HG03457 (cell line): Measurements from ENCODE around the gene NT5DC2.

ENCODE experiments used
- ATAC-seq: cut with Tn5 transposase; IDR thresholded peaks from one replicate; pipeline ENCODE4 v1.9.1; 2021; ENCODE audit warnings: moderate number of reproducible peaks; ENCODE audit not compliant: unreplicated experiment

Gene NT5DC2

DNA sequence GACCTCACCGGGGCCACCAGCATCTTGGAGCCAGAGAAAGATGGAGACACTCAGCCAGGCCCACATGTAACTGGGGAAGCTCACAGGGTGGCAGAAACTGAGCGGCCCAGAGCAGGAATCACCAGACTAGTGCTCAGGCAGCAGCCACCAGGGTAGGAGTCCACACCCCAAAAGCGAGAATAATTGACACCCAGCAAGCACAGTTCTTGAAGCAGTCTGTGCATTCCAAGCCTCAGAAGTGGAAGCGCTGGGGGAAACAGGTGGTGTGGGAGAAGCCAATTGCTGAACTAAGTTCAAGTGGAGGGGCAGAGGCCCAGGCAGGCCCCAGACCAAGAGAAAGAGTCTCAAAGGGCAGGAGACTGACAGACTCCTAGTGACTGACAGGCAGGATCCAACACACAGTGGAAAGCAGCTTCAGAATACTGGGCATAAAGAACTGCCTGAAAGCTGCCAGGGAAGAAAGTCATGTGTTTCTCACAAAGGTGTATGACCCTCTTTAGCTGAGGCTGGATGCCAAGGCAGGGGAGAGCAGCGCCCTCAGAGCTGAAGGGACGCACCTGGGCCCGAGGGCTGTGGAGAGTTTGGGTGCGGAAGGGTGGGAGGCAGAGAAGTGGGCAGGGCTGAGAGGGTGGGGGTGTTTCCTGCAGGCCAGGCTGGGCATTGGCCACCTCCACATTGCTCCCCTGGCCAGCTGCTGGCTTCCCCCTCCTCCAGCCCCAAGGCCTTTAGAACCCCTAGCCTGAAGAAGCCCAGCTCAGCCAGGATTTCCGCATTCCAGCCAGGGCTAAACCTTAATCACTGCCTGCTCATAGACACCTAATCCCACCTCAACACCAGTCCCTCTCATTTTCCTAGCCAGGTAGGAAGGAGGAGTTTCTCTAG lies 7.7 kb downstream of the NT5DC2 start:
- no peak for ATAC-seq

DNA sequence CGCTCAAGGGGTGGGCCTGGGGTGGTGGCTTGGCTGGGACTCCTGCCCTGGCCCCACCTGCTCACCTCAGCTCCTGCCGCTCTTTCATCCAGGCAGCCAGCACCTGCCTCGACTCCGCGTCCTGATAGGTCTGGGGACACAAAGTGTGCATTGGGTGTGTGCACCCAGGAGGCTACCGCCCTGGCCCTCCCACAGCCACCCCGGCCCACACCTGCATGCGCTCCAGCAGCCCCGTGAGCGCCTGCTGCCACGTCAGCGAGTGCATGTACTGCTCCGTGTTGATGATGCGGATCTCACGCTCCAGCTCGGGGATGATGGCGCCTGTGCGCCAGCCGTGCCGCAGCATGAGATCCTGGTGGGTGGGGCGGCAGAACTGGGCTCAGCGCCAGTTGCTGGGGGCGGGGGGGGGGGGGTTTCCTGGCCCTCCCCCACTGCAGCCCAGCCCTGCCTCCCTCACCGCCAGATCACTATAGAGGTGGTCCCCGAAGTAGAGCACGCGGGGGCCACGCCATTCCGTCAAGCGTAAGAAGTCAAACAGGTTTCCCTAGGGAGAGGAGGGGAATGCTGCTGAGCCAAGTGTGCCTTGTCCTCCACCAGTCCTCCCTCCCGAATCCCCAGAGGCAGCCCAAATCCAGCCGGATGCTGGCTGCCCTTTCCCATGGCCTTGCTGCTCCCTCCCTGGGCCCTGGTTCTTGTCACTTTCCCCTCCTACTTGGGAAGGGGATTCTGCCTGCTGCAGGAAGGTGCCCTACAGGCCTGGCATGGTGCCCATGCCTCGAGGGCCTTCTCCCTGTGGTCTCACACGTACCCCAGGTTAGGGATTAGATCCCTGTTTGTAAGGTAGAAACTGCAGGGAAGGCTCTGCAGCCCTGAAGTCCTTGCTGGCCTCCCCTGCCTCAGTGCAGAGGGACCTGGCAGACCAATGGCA lies 8.6 kb downstream of the NT5DC2 start:
- ATAC-seq, result no peak

DNA sequence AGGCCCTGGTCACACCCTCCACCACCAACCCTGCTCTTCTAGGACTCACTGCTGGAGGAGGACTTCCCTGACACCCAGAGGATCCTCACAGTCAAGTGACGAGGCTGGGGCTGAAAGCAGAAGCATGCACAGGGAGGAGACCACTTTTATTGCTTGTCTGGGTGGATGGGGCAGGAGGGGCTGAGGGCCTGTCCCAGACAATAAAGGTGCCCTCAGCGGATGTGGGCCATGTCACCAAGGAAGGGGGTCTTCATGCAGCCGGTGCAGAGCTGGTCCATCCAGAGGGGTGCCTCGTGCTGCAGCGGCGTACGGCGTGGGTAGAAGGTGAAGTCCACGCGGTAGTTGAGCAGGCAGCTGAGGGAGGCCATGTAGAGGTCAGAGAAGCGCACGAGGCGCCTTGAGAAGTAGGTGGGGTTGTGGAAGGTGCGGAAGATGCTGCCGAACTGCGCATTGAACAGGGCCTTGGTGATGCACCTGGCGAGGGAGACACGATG lies 9.4 kb downstream of the NT5DC2 start:
- ATAC-seq, result no peak

DNA sequence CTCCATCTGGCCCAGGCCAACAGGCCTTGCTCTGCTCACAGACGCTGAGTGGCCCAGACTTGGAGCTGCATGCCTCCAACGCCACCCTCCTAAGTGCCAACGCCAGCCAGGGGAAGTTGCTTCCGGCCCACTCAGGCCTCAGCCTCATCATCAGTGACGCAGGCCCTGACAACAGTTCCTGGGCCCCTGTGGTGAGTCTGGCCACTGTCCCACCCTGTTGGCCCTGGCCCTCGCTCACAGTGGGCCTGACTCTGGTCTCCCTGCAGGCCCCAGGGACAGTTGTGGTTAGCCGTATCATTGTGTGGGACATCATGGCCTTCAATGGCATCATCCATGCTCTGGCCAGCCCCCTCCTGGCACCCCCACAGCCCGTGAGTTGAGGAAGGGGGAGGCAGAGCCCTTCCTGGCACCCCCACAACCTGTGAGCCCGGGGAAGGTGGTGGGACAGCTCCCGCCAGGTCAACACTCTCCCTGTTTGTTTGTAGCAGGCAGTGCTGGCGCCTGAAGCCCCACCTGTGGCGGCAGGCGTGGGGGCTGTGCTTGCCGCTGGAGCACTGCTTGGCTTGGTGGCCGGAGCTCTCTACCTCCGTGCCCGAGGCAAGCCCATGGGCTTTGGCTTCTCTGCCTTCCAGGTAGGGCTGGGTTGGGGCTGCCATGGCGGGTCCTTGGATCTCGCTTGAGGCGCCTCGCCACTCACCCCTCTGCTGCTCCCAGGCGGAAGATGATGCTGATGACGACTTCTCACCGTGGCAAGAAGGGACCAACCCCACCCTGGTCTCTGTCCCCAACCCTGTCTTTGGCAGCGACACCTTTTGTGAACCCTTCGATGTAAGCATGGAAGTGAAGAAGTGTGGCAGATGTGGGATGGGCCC lies 10.0 kb downstream of the NT5DC2 start:
- no peak for ATAC-seq

DNA sequence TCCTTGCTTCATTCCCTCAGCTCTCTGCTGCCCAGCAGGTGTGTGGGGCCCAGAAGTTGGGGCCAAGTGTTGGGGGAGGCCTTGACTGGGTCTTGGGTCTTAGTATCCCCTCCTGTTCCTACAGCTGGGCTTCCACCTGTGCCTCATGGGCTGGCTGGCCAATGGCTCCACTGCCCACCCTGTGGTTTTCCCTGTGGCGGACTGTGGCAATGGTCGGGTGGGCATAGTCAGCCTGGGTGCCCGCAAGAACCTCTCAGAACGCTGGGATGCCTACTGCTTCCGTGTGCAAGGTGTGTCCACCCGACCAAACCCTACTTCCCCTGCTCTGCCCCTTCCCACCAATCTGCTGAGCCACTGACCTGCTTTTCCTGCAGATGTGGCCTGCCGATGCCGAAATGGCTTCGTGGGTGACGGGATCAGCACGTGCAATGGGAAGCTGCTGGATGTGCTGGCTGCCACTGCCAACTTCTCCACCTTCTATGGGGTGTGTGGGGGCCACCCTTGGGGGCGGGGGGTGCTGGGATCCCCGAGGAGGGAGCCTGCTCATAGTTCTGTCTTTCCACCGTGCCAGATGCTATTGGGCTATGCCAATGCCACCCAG lies 10.9 kb downstream of the NT5DC2 start:
- no peak for ATAC-seq

DNA sequence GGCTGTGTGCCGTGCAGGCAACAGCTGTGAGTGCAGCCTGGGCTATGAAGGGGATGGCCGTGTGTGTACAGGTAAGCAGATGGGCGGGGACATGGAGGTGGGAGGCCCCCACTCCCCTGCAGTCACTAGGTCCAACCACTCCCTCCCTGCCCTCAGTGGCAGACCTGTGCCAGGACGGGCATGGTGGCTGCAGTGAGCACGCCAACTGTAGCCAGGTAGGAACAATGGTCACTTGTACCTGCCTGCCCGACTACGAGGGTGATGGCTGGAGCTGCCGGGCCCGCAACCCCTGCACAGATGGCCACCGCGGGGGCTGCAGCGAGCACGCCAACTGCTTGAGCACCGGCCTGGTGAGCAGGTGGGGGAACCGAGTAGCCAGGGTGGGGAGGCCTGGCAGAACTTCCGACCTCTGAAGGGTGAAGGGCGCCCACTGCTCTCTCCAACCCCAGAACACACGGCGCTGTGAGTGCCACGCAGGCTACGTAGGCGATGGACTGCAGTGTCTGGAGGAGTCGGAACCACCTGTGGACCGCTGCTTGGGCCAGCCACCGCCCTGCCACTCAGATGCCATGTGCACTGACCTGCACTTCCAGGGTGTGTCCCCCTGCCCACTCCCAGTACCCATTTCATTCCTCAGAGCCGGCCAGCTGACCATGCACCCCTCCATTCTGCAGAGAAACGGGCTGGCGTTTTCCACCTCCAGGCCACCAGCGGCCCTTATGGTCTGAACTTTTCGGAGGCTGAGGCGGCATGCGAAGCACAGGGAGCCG lies 11.6 kb downstream of the NT5DC2 start:
- no peak for ATAC-seq

DNA sequence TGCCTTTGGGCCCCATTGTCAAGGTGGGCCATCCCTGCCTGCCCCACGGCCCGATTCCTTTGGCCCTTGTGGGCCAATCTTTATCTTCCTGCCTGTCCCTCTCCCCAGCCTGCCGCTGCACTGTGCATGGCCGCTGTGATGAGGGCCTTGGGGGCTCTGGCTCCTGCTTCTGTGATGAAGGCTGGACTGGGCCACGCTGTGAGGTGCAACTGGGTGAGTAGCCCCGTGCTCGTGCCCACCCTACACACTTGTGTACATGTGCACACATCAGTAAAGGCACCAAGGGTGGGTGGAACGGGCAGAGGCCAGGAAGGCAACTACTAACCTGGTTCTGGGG lies 12.2 kb downstream of the NT5DC2 start:
- ATAC-seq, result no peak

DNA sequence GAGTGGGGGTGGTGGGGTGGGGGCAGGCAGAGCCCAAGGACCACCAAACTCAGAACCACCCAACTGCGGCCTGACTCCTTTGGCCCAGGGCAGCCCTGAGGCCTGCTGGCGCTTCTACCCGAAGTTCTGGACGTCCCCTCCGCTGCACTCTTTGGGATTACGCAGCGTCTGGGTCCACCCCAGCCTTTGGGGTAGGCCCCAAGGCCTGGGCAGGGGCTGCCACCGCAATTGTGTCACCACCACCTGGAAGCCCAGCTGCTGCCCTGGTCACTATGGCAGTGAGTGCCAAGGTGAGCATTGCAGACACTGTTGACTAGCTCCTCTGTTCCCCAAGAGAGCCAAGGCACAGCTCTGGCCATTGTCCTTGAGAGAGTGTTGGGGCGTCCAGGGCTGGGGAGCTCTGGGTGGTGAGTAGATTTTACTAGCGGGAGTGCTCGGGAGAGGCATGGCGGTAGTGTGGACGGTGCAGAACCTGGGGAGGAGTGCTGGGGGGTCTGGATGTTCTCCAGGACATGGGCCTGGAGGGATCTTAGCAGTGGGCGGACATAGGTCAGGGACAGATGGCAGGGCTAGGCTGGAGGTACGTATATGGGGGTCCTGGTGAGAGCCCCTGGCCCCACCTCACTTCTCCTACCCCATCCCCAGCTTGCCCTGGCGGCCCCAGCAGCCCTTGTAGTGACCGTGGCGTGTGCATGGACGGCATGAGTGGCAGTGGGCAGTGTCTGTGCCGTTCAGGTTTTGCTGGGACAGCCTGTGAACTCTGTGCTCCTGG lies 12.8 kb downstream of the NT5DC2 start:
- ATAC-seq, result no peak

DNA sequence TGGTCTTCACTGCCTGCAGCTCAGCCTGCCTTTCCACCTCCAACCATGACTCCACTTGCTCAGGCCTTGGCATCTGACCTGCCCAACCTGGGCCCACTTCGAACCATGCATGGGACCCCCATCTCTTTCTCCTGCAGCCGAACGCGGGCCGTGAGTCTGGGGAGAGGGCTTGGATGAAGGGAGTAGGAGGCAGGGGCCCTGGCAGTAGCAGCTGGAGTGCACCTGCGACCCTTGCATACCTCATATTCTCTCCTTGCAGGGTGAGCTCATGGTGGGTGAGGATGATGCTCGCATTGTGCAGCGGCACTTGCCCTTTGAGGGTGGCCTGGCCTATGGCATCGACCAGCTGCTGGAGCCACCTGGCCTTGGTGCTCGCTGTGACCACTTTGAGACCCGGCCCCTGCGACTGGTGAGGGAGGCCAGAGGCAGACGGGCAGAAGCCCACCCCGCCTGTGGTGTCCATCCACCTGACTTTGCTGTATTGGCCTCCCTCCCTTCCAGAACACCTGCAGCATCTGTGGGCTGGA lies 13.5 kb downstream of the NT5DC2 start:
- ATAC-seq, result no peak

DNA sequence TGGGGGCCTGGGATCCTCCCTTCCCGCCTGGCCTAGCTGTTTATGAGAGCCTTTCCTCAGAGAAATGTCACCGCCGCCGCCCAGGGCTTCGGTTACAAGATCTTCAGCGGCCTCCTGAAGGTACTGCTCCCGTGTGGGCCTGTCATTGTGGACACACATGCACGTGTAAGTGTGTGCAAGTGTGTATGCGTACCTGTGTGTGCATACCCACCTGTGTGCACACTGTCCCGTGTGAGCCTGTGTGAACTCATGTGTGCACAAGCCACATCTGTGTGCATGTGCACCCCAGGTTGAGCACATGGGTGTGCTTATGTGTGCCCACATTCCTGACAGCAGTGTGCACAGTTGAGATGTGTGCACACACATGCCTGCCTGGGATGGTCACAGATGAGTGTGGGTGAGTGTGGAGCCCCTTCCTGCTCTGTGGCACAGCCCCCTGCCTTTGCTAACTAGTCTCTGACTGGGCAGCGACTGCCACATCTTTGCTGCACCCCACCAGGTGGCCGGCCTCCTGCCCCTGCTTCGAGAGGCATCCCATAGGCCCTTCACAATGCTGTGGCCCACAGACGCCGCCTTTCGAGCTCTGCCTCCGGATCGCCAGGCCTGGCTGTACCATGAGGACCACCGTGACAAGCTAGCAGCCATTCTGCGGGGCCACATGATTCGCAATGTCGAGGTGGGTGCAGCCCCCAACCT lies 14.1 kb downstream of the NT5DC2 start:
- no peak for ATAC-seq

DNA sequence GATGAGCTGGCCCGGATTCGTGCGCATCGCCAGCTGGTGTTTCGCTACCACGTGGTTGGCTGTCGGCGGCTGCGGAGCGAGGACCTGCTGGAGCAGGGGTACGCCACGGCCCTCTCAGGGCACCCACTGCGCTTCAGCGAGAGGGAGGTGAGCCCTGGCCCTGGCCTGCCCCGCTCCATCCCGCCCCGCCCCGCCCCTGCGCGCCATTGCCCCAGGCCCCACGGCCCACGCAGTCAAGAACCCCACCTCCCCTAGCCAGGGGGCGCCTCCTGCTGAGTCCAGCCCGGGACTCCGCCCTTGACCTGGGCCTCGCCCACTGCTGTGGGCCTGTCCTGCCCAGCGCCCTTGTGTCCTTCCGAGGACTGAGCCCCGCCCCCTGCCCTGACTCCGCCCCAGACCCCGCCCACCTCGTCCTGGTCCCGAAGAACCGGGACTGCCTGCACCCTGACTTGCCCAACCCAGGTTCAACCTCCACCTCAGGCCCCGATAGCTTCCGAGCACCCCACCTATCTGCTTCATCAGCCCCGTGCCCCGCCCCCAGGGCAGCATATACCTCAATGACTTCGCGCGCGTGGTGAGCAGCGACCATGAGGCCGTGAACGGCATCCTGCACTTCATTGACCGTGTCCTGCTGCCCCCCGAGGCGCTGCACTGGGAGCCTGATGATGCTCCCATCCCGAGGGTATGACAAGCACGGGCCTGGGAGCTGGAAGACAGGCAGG lies 14.8 kb downstream of the NT5DC2 start:
- no peak for ATAC-seq

DNA sequence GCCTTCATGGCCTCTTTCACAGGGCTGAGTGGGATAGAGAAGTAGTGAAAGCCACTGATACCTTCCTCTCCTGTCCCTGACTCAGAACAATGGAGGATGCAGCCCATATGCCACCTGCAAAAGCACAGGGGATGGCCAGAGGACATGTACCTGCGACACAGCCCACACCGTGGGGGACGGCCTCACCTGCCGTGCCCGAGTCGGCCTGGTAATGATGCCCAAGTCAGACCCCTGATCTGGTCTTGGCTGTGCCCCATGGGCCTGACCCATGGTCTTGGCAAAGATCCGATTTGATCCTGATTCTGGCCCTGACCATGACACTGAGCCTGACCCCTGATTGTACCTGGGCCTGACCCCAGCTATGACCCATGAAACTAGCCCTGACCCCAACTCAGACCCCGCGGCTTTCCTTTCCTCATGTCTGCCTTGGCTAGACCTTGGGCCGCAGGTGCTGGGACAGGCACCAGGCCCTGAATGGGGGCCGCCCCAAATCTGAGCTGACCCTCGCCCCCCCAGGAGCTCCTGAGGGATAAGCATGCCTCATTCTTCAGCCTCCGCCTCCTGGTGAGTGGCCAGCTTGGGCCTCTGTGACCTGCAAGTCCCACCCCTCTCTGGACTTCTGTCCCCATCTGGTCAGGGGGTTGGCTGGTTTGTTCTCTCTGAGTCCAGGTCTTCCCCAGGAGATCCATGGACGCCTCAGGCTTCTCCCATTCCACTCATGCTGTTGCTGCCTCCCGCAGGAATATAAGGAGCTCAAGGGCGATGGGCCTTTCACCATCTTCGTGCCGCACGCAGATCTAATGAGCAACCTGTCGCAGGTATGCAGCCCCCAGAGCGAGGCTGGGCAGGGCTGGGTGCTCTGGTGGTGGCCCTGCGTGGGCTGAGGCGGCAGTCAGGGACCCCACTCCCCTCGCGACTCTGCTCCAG lies 15.6 kb downstream of the NT5DC2 start:
- ATAC-seq, result no peak

DNA sequence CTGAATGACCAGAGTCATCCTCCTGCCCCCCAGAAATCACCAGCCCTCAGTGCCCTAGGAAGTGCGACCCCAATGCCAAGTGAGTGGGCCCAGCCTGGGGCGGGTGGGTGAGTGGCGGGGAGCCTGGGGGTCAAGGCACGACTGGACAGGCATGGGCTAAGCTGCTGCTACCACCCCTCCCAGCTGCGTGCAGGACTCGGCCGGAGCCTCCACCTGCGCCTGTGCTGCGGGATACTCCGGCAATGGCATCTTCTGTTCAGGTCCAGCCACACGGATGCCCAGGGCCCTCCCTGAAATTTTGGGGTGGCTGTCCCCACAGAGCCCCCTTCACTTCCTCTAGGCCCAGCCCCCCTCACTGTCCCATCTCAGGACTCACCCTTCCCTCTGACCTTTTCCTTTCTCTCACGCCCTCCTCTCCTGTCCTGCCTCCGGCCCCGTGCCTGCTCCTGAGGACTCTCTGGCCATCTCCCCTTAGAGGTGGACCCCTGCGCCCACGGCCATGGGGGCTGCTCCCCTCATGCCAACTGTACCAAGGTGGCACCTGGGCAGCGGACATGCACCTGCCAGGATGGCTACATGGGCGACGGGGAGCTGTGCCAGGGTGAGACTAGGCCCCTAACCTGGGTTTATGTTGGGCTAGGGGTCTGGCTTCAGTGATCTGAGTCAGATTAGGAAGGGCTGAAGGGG lies 17.0 kb downstream of the NT5DC2 start:
- ATAC-seq, result no peak

DNA sequence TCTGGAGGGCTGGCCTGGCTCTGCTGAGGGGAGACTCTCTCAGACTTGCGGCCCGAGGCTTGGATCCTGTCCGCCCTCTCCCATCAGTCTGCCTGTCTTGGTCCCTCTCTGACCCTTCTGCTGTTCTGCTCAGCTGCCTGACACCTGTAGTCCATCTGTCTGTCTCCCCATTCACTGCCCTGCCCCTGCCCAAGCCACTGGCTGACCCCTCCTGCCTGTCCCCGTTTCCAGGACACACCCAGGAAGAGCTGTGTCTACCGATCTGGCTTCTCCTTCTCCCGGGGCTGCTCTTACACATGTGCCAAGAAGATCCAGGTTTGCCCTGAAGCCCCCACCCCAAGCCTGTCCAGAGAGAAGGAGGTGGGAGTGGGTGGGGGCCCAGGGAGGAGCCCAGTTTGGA lies 18.5 kb downstream of the NT5DC2 start:
- ATAC-seq, result no peak

DNA sequence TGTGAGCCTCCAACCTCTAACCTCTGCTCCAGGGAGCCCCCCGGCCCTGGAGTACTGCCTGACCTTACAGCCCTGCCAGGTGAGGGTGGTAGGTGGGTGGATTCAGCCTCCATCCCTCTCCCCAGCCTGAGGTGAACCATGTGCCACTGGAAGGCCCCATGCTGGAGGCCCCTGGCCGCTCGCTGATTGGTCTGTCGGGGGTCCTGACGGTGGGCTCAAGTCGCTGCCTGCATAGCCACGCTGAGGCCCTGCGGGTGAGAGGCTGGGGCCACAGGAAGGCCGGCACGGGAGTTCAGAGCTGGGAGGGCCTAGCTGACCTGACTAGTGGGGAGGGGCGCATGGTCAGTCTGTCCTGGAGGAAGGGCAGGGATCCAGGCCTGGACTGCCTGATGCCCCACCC lies 19.1 kb downstream of the NT5DC2 start:
- no peak for ATAC-seq

DNA sequence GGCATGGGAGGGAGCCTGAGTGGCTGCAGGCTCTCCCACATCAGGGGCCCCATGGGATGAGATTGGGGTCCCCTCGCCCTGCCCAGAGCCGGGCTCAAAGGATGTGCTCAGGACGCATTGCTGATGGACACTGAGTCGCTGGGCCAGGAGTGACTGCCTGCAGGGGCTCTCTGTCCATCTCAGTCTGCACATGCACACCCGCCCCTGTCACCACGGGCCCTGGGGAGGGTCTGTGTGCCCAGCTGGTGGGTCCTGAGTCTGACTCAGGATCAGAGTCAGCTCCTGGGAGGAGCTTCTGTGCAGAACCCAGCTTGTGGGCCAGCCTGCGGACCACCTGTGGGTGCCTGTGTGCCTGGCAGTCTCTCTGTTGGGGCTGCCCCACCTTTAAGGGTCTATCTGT lies 20.4 kb downstream of the NT5DC2 start:
- ATAC-seq, result no peak
